Hepatocyte (in vitro differentiated cells): ENCODE measurements around the gene GPN1.

ENCODE experiments used
- CTCF ChIP-seq: fragments of 200-600 bp; sonication (generic); IDR thresholded peaks from 2 replicates; pipeline ENCODE4 v1.5.1; 2016; ENCODE audit warnings: antibody characterized with exemption, mild to moderate bottlenecking; ENCODE audit not compliant: poor library complexity
- EZH2 ChIP-seq: fragments of 200-600 bp; sonication (generic); IDR thresholded peaks from 2 replicates; pipeline ENCODE4 v1.6.1; 2016; ENCODE audit warnings: antibody characterized with exemption, mild to moderate bottlenecking, borderline replicate concordance

- TF ChIP-seq CTCF, result no peak
- no peak for TF ChIP-seq EZH2
These were observed 23.9 kb downstream of the GPN1 start for GRCh38 chr2:27652790-27653189.
